ENCODE measurements around the gene KLHL3. TPM values are rescaled to one million over a fixed set of nuclear protein-coding genes. Genes with fewer than 3 reads are reported as not detected.

The KLHL3 gene
- total and polyA plus RNA-seq, 2 donors (not counting 3 experiments of a cell fraction or from before 2014, with no cell fraction given), result 8.8 to 13.6 TPM

GRCh38 chr5:137641148-137641547 lies 94.7 kb downstream of the KLHL3 start:
- Histone ChIP-seq H3K36me3 (ENCODE audit: control insufficient read depth in 2 of 2, extremely low read depth in 1 of 2, insufficient read depth in 2 of 2, low read length in 2 of 2) (peaks cover 0 to 13% of the 10 kb centered on the region in 2 experiments), H2AFZ (ENCODE audit: low read depth, low read length) (no peak overlapping the region), H3K27ac (ENCODE audit: insufficient read depth, low read depth, low read length) (no peak overlapping the region), H3K9me1 (replicated peaks; ENCODE audit: control insufficient read depth, extremely low read depth, insufficient read depth, low read length) (no peaks in the 10 kb centered on the region), H3K4me1 (ENCODE audit: control insufficient read depth, extremely low read depth, insufficient read depth, low read length) (no peaks in the 10 kb centered on the region), H3K79me2 (ENCODE audit: control insufficient read depth, insufficient read depth, low read length) (no peaks in the 10 kb centered on the region), H4K20me1 (replicated peaks; ENCODE audit: control insufficient read depth, extremely low read depth, insufficient read depth, low read length) (no peaks in the 10 kb centered on the region), H3K9ac (replicated peaks; ENCODE audit: extremely low read depth, insufficient read depth, low read length) (no peak overlapping the region), H3K27me3 (ENCODE audit: control insufficient read depth in 2 of 2, insufficient read depth in 2 of 2, low read length in 2 of 2) (no peaks in the 10 kb centered on the region), H3K9me3 (replicated peaks; ENCODE audit: control insufficient read depth, insufficient read depth, low read length) (no peaks in the 10 kb centered on the region), H3K4me3 (replicated peaks in 1 of 3; ENCODE audit: insufficient read depth in 1 of 3, low read depth in 1 of 3, low read length in 3 of 3) (no peak overlapping the region), H3K4me2 (ENCODE audit: insufficient read depth, low read length) (no peak overlapping the region)
- DNase-seq (ENCODE audit: low read depth, low spot score) (no peak), FAIRE-seq (no peak)
- intact Hi-C loops (cut with micrococcal nuclease), result no loop called here
- POLR2A ChIA-PET, result no interaction called here
- dilution Hi-C loops (cut with MboI; ENCODE audit: extremely low pct_ligation_motif_present, low sequenced_read_pairs), result no loop called here
- BruUV-seq (replicated peaks), result no TSS peak
- TF ChIP-seq POLR2A (IDR thresholded peaks at IDR 0.05; ENCODE audit: low read depth, low read length) (no peak), CTCF (IDR thresholded peaks at IDR 0.05; ENCODE audit: extremely low read depth in 1 of 2, insufficient read depth in 1 of 2, low read depth in 1 of 2, low read length in 2 of 2) (no peak), MYC (IDR thresholded peaks at IDR 0.05; ENCODE audit: low read depth, low read length) (no peak), FOS (IDR thresholded peaks at IDR 0.05; ENCODE audit: borderline replicate concordance, insufficient read depth, low read length) (no peak), JUN (IDR thresholded peaks at IDR 0.05; ENCODE audit: borderline replicate concordance, insufficient read depth, insufficient read length, low read depth) (no peak), EZH2 (IDR thresholded peaks at IDR 0.05; ENCODE audit: borderline replicate concordance, low read depth, low read length, severe bottlenecking) (no peak), GATA2 (IDR thresholded peaks at IDR 0.05; ENCODE audit: insufficient read depth, insufficient read length, low read depth, low read length) (no peak), POLR2AphosphoS5 (IDR thresholded peaks at IDR 0.05; ENCODE audit: insufficient read depth, low read depth, low read length) (no peak), MAX (IDR thresholded peaks at IDR 0.05; ENCODE audit: insufficient read depth, insufficient read length) (no peak)
- CTCF ChIA-PET, result interaction anchor here (0.7 to 5.9 kb wide), 6 partner anchors 11 to 106 kb away, joined by 3 to 59 read pairs (median 4); no protein-coding TSS in a partner anchor

Measured in endothelial cell of umbilical vein (primary cell).